ENCODE measurements around the gene DLGAP1.

The DLGAP1 gene

DNA sequence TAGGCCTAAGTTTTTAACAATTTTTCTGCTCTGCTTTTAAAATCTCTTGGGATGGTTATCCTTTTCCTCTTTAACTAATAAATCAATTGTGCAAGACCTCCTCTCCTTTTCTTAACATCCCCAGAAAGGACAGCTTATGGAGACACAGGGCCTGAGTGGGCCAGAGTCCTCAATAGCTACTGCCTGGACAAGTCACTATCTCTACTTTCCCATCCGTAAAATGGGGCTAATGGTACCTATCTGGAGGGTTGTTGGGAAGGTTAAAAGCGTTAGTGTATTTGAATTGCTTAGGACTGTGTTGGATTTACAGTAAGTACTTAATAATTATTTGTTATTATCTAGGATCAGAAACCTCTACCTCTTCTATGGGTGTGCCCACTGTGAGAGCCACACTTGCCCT, 945.1 kb downstream of the DLGAP1 start:
- DNase-seq, result no peak

DNA sequence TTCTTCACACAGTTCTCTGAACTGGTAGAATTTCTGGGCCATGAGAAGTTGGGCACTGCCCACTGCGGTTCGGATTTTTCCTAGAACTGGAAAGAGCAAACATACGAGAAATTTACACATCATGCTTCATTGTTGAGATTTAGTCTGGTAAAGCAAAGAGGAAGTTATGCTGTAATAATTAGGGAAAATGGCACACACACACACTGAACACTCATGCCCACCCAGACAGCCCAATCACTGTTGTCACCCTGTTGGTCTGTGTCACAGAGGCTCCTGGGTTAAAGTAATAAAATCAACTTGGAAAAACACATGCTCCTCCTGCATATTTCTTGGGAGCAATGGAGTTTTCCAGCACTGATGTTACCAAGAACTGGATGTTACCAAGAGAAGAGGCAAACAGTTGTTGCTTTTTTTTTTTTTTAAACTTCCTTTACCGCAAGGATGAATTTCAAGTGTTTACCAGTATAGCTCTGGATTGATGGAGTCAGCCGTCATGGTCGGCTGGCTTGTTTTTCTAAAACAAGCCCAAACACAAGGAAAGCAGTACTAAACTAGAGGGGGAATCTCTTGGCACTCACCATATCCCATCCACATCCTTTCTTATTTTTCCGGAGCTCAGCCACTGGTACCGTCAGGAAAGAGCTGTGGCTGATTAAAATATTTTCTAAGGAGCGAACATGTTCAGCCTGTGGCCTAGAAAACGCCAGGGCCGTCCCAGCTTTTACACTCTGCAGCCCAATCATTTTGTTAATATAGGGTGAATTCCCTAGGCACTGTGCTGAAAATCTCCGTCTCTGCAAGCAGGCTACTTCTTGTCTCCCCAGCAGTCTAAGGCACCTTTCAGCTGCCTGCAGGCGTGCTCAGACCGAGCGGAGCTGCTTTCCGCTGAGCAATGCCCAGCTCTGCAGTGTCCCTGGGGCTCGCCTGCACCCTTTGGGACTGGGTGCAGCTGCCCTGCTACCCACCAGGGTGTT, 946.2 kb downstream of the DLGAP1 start:
- DNase-seq, result no peak

DNA sequence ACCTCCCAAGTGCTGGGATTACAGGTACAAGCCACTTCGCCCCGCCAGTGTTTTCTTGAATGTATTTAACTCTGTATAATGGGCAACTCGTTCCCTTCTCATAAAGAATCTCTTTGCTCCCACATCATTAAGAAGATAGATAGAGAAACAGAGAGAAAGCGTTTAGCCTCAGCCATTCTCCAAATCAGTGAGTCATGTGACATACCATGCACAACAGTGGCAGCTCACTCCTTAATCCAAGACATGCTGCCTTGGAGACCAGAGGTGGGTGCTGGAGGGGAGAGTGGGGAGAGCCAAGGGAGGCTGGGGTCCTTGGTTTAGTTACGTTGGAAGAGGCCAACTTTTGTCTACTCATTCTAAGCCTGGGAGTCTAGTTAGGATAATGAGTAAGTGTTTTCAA, 950.5 kb downstream of the DLGAP1 start:
- no peak for DNase-seq

DNA sequence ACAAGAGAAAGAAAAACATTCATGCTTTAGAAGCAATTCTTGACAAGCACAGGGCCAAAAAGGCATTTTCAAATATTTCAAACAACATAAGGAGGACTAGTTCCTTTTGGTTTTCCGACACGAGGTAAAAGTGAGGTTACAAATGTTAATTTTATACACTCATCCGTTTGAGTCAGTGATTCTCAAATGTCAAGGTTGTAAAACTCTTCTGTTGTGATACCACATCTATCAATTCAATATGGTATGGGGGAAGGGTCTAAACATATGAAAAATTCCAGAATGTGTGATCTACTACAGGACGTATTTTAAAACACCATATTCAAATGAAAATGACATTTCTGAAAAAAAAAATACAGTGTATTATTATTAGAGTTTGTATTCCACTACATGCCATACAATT, 952.5 kb downstream of the DLGAP1 start:
- DNase-seq, result no peak

DNA sequence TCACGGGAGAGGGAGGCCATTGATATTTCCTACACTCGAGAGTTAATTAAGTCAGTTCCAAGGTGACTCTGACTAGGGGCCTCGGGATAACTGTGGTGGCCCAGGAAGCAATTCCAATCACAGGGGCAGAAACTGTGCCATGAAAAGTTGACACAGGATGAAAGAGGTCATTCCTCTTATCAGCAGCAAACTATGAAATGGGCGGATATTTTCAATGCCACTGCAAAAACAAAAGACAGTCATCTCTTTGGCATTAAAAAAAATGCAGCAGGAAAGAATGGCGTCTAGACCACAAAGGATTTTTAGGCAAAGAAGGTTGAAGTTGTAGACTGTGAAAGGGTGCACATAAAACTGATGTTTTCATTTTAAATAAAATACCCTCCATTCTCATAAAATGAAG, 955.1 kb downstream of the DLGAP1 start:
- no peak for DNase-seq

DNA sequence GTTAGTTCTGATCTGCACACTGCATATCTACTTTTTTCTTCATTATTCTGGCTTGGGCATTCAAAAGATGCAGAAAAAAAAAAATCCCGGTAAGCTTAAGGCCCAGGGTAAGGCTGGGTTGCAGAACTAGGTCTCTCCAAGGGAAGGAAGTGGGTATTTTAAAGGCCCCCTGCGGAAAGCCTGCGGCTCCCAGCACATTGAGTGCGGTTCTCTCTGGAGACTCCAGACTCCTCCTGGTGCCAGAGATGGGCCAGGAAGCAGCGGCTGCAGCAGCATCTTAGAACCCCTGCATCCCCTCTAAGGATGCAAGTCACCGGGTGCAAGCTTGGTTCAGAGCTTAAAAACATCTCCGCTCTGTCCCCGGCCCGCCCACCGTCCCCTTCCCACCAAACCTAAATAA, 955.6 kb downstream of the DLGAP1 start:
- no peak for DNase-seq

DNA sequence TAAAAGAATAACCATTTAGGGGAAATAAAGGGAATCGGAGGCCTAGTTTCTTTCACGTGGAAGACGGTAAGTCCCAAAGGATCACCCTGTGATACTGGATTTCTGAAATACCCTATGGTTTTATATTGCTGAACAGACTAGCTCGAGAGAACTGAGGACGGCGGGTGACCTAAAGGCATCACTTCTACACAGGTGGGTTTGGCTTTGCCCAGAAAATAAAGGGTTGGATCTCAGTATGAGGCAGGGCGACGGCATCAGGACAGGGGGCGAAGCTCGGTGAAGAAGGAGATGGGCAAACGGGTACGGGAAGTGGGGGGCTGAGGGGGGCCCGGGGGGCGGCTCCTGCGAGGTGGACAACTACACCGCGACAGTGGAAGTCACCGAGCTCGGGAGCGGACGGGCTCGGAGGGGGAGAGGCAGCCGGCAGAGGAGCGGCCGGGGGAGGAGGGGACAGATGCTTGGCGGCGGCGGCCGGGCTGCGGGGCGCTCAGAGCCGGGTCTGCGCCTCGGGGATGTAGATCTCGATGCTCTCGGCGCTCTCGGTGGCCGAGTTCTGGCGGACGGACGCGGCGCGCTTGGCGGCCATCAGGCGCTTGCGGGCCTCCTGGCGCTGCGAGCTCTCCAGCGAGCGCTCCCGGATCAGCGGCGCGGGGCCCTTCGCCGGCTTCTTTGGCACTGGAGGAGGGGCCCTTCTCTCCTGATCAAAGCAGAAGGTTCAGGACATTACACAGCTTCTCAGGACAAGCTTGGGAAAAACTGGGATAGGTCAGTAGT, 956.2 kb downstream of the DLGAP1 start:
- DNase-seq, result no peak

DNA sequence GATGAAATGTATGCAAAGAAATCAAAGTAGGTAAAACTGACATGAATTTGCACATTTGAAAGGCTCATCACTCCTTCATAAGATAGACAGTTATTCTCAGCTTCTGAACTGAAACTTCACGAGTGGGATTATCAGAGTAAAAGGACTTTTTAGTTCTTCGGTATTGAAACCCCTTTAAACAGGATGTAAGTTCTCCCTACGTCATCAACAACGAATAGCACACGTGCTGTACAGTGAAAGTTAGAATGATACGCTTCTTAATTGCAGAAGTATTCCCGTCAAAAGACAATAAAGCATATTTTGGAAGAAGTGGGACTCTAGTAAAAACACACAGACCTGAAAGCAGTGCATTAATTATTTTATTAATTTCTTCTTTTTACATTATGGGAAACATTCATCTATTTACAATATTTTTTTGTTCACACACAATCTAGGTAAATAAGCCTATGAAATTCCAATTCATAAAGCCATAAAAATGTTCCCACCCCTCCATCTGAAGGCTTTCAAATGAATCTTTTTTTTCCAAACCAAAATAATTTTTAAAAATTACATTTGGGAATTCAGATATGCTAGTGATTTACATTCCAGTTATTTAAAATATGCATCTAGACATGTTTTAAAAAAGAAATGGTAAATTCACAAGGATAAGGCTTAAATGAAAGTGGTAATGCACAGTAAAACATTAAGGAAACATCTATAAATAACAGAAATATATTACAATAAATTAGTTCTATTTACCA, 959.2 kb downstream of the DLGAP1 start:
- DNase-seq, result peak; percentile 14

DNA sequence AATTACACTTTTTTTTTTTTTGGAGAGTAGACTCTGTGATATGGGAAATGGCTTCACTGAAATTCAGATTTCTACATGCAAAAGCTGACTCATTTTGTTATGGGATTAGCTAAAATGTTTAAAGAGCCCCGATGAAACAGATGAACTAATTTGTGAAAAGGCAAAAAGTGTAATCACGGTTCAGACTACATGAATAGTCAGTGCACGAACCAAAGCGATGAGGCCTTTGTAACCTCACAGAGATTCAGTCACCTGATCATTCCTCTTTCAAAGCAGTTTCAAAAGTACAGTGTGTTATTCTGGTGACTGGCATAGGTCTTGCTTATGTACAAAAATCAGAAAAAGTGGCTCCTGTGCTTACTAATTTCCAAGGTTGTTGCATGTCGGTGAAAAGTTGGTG, 960.5 kb downstream of the DLGAP1 start:
- DNase-seq, result no peak

DNA sequence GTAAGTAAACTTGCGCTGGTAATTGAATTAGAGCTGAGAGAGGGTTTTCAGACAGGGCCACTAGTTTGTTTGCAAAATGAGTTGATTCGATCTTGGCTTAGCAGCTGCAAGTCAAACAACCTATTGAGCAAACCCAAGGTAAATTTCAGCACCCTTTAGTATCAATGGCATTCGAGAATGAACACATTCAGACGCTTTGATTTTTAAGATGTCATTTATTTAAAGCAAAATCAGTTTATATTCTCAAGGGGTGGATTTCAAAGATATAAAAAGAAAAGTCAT, 960.9 kb downstream of the DLGAP1 start:
- no peak for DNase-seq

DNA sequence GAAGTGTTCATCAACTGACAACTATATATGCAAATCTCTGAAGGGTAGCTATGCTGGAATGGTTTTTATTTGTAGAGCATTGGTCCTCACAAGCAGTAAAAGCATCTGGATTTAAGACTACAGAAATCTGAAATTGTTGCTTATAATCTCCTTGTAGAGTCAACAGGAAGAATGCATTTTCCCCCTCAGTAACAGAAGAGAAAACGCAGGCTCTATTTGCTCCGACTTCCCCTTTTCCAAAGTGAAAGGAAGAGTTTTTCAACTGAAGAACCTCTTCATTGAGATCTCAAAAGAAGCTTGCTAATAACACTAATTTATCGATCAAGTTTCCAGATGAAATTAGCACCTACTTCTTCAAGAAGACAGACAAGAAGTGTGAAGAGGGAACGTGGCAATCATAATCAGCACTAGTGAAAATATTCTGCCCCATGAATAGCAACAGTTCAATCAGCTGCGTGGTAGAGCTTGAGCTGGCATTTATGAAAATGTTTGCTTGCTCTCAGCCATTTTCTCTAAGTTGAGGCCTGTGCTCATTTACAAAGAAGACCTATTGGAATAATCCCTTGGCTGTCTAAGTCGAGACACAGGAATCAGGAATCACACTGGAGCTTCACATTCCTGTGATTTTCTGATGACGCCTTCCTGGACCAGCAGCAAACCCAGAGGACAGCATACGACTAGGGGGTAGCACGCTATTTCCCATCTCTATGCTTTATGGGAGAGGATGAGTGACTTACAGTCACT, 961.4 kb downstream of the DLGAP1 start:
- DNase-seq, result no peak

DNA sequence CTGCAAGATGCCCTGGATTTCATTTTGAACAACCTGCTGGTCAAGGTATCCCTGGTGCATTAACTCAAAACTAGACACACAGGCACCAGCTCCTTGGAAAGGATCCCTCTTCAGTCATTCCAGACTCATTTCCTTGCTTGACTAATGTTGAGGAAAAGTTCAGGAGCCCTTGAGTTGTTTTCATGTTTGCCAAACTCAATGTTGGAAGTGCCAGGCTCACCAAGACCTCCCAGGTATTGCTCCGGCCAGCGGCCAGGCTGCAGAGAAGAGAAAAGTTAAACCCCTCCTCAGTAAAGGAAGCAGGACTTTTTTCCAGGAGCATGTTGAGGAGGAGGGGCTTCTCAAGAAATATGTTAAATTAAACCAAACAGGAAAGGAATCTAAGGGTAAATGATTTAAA, 962.4 kb downstream of the DLGAP1 start:
- DNase-seq, result no peak

DNA sequence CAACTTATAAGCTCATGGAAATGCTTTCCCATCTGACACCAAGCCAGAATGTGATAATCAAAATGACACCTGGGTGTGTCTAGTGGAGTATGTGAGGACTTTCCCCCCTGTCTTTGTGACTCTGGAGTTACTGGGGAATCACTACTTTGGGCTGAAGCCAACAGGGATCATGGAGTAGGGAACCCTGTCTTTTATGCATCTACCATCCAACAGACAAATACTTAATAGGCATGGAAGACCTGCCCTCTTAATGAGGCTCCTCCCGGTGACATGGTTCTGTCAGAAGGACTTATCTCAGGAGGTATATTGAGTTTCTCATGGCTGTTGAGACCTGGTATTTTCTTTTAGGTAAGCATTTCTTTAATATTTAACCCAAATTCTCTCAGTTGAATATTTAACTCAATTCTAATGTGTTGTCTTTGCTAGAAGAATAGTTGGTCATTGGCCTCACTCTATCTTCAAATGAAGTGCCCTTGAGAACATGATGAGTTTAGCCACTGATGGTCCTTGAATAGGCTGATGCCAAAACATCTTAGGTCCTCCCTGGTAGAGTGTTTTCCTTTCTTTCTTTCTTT, 963.0 kb downstream of the DLGAP1 start:
- DNase-seq, result no peak

DNA sequence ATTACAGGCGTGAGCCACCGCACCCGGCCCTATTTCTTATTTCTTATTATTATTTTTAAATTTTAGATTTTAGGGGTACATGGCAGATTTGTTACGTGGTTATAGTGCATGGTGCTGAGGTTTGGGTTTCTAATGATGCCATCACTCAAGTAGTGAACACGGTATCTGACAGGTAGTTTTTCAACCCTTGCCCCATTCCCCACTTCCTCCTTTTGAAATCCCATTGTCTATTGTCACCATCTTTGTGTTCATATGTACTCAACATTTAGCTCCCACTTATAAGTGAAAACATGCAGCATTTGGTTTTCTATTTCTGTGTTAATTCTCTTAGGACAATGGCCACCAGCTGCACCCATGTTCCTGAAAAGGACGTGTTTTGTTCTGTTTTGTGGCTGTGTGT, 965.6 kb downstream of the DLGAP1 start:
- DNase-seq, result no peak

DNA sequence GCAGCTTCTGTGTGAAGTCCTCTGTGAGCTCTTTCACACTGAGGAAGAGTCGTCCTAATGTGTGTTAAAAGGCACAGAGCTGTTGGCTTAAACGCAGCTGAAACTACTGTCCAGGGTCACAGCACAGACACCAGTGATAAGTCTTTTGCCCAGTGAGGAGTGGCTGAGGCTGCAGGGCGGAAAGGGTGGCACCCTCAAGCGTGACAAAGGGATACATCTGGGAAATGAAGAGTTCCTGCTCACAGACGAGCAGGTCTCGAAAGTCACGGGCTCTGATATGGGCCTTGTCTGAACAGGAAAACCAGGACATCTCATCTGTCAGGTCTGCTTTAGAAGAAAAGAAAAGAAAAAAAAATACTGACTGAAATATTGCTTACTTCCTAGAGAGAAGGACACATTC, 968.6 kb downstream of the DLGAP1 start:
- DNase-seq, result no peak

DNA sequence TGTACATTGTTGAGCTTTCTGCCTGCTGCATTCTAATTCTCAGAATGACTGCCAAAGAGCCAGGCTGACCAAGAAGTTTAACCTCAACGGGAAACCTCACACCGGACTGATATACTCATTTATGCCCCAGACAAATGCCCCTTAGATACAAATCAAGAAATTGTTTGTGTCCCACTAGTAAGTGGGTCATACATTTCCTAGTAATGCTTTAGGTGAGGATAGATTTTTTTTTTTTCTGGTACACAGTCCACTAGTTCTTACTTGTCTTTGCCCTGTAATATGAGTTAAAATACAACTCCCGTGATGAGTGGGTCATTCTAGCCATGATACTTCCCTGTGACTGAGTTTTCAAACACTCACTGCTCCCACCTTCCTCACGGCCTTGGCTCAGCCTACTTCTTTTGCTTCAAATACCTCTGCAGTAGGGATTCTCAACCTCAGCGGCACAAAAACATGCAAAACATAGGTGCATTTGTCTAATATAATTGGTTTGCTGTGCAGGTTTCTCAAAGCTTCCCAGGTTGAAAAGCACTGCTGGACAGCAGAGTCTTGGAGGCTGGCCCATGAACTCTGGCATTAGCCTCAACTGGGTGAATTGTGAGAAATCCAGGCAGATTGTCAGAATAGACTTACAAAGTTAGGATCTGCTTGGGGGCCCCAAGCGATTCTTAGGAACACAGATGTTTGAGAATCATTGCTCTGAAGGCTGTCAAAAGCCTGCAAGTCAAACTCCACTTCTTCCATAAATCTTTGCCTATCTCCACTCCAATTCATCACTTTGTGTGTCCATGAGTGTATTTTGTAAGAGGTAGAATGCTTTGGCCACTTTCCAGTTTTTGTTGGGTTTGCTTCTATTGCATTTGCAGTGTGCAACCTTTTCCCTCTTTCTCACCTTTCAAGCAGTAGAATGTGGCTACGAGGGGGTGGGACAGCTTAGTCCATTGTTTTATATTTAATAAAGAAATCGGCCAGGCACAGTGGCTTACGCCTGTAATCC, 969.7 kb downstream of the DLGAP1 start:
- no peak for DNase-seq

DNA sequence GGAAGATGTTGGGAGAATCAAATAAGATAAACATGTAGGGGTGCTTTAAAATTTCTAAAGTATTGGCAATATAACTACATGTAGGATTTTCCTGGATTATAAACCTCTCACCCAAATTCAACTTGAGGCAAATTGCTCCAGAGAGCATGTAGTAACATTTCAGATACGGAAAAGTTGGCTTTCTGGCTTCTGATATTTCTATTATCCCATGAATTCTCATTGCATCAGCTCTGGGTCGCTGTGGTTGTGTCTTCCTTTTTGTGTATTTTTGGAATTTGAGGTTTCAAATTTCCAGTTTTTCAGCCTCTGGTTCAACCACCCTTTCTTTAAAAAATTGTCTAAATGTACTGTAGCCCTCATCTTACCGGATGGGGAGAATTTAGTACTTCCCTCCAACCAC, 972.8 kb downstream of the DLGAP1 start:
- DNase-seq, result no peak

DNA sequence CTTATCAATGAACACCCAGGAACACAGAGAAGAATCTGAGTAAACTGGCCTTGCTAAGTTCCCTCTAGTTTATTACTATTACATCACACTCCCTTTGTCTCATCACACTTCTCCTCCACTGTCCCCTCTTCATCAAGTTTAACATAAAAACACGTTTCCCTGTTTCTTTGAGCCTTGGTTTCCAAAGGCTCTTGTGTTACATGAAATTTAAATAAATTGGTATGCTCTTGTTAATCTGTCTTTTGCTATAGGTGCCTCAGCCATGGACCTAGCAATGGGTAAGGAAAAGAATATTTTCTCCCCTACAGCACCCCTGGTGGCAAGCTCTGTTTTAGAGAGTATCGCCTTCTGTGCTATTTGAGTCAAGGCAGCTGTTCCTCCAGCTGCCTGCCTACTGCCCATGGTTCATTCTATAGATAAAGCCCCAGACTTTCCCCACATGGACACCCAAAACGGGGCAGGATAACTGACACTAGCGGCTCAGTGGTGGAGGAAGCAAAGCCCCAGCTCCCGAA, 973.4 kb downstream of the DLGAP1 start:
- peak; percentile 37 for DNase-seq

DNA sequence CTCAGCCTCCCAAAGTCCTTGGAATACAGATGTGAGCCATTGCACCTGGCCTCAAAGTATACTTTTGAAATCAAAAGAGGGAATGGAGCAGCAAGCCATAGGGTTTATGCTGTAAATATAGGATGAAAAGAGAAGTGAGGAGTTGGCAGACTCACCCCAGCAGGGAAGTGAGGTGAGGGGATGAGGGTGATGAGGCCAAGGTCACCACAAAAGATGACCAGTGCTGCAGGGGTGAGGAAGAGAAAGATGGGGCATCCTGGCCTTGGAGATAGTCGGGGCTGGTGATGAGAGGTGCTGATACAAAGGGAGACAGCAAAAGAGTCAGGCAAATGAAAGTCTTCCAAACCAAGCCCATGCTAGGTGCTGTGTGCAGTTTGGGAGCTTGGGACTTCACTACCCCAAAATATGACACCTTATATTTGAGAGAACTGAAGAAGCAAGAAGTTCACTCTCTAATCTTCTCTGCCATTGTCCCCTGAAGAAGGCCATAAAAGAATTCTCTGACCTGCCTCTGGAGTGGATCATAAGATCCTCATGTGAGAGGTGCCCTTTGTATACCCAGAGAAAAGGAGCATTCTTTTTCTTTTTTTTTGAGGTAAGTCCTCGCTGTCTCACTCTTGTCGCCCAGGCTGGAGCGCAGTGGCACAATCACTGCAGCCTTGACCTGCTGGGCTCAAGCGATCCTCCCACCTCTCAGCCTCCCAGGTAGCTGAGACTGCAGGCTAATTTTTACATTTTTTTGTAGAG, 974.1 kb downstream of the DLGAP1 start:
- no peak for DNase-seq

DNA sequence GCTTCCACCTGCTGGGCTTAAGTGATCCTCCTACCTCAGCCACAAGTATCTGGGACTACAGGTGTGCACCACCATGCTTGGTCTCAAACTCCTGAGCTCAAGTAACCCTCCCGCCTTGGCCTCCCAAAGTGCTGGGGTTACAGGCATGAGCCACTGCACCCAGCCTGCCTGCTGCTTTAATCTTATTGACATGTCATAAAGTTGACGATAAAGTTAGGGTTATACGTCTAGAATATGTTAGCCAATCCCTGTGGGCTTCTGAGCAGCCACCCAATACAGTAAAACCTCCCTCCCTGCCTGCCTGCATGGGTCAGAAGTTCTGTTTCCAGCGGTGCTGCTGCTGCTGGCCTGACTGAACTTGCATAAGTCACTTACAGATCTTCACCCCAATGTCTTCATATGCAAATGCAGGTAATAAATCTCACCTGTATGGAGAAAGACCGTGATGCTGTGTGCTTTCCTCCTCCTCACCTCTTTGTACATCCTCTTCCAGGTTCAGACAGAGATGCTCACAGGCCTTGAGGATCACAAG, 975.1 kb downstream of the DLGAP1 start:
- DNase-seq, result no peak

All from CD4-positive, alpha-beta T cell treated with Interleukin-21 for 1 hour (primary cell).